Fibroblast of lung (primary cell): ENCODE data around the gene MYRIP.

Source experiments
- EZH2 ChIP-seq: IDR thresholded peaks from 2 replicates; pipeline ENCODE4 v1.5.1; 2012; ENCODE audit warnings: low read length, control low read depth, mild to moderate bottlenecking; ENCODE audit errors: missing control alignments
- TF ChIP-seq, protein P1 (sequence below), 2 donors: IDR thresholded peaks in 1 of 2; conservative IDR thresholded peaks in 1 of 2; 1 replicate in 1 of 2; 2 replicates in 1 of 2; pipeline ENCODE4 v1.5.1; 2011 to 2012; ENCODE audit warnings: low read length in 2 of 2, control low read depth in 1 of 2, inconsistent platforms in 1 of 2, low read depth in 1 of 2, mild to moderate bottlenecking in 1 of 2

- TF ChIP-seq, protein P1, sequence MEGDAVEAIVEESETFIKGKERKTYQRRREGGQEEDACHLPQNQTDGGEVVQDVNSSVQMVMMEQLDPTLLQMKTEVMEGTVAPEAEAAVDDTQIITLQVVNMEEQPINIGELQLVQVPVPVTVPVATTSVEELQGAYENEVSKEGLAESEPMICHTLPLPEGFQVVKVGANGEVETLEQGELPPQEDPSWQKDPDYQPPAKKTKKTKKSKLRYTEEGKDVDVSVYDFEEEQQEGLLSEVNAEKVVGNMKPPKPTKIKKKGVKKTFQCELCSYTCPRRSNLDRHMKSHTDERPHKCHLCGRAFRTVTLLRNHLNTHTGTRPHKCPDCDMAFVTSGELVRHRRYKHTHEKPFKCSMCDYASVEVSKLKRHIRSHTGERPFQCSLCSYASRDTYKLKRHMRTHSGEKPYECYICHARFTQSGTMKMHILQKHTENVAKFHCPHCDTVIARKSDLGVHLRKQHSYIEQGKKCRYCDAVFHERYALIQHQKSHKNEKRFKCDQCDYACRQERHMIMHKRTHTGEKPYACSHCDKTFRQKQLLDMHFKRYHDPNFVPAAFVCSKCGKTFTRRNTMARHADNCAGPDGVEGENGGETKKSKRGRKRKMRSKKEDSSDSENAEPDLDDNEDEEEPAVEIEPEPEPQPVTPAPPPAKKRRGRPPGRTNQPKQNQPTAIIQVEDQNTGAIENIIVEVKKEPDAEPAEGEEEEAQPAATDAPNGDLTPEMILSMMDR (conservative IDR thresholded peaks at IDR 0.05 in 1 of 2, IDR thresholded peaks at IDR 0.05 in 1 of 2; ENCODE audit: low read depth in 1 of 2, low read length in 2 of 2) = no peak
- TF ChIP-seq EZH2 = no peak
These were observed 168.9 kb downstream of the MYRIP start for GRCh38 chr3:39978308-39978707.
